ENCODE results near the gene SP7. TPM values are rescaled to one million over a fixed set of nuclear protein-coding genes. Genes with fewer than 3 reads are reported as not detected.

The SP7 gene
- total and polyA plus RNA-seq, 4 donors, result 0.33 TPM; not detected in 3

GRCh38 chr12:53279888-53280498, 56.2 kb downstream of the SP7 start:
- no peak for ATAC-seq (ENCODE audit: low FRiP score)
- Histone ChIP-seq H3K4me1 (ENCODE audit: control insufficient read depth in 1 of 2, insufficient read depth in 2 of 2, low read length in 2 of 2) (no peaks in the 10 kb centered on the region), H3K4me3 (ENCODE audit: low read length in 2 of 2) (no peak overlapping the region), H3K27ac (ENCODE audit: low read depth in 1 of 2, low read length in 2 of 2) (no peak overlapping the region), H3K27me3 (ENCODE audit: control insufficient read depth in 1 of 2, insufficient read depth in 2 of 2, low read length in 1 of 2) (no peaks in the 10 kb centered on the region), H3K36me3 (ENCODE audit: control insufficient read depth in 1 of 2, insufficient read depth in 2 of 2, low read length in 1 of 2) (no peaks in the 10 kb centered on the region), H3K9me3 (ENCODE audit: control insufficient read depth, low read length) (no peaks in the 10 kb centered on the region)
- intact Hi-C loops (cut with DNase I), result no loop called here
- 53 to 55% methylated on average over 9 of the region's 9 CpGs for WGBS, 2 donors
- no peak for DNase-seq

DNA sequence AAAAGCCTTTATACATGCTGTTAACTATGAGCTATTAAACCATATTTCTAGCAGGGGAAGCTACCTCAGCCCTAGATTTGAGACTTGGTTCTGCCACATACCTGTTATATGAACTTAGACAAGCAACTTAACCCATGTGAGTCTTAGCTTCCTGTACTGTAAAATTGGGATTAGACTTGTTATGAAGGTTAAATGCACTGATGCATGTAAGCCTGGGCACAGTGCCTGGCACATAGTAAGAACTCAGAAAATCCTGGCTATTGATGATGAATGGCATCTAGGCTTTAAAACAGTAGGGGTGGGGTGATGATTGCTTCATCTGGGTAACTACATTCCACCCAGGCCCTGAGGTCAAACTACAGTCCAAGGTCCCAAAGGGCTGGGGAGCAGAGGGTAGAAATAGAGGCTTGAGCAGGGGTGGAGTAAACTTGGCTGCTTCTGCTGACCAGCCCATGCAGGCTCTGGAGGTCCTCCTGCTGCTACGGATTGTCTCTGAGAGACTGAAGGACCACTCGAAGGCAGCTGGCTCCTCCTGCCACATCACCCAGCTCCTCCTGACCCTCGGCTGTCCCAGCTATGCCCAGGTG, 56.8 kb downstream of the SP7 start:
- H3K4me1 ChIP-seq (ENCODE audit: control insufficient read depth in 1 of 2, insufficient read depth in 2 of 2, low read length in 2 of 2), result no peaks in the 10 kb centered on the region
- 95% methylated on average over 3 of the region's 3 CpGs for WGBS, 2 donors
- H3K9me3 ChIP-seq (ENCODE audit: control insufficient read depth, low read length), result no peaks in the 10 kb centered on the region
- DNase-seq, result no peak
- no peak overlapping the region for H3K27ac ChIP-seq (ENCODE audit: low read depth in 1 of 2, low read length in 2 of 2)
- intact Hi-C loops (cut with DNase I), result no loop called here
- H3K36me3 ChIP-seq (ENCODE audit: control insufficient read depth in 1 of 2, insufficient read depth in 2 of 2, low read length in 1 of 2), result no peaks in the 10 kb centered on the region
- H3K4me3 ChIP-seq (ENCODE audit: low read length in 2 of 2), result no peak overlapping the region
- H3K27me3 ChIP-seq (ENCODE audit: control insufficient read depth in 1 of 2, insufficient read depth in 2 of 2, low read length in 1 of 2), result no peaks in the 10 kb centered on the region
- ATAC-seq (ENCODE audit: low FRiP score), result no peak

GRCh38 chr12:53277981-53278380, 58.2 kb downstream of the SP7 start:
- intact Hi-C loops (cut with DNase I), result no loop called here
- 90 to 93% methylated on average over 9 of the region's 9 CpGs for WGBS, 2 donors
- H3K9me3 ChIP-seq (ENCODE audit: control insufficient read depth, low read length), result no peaks in the 10 kb centered on the region
- H3K4me3 ChIP-seq (ENCODE audit: low read length in 2 of 2), result no peak overlapping the region
- no peaks in the 10 kb centered on the region for H3K36me3 ChIP-seq (ENCODE audit: control insufficient read depth in 1 of 2, insufficient read depth in 2 of 2, low read length in 1 of 2)
- H3K27me3 ChIP-seq (ENCODE audit: control insufficient read depth in 1 of 2, insufficient read depth in 2 of 2, low read length in 1 of 2), result no peaks in the 10 kb centered on the region
- H3K27ac ChIP-seq (ENCODE audit: low read depth in 1 of 2, low read length in 2 of 2), result no peak overlapping the region
- ATAC-seq (ENCODE audit: low FRiP score) (no peak), DNase-seq (no peak)
- no peaks in the 10 kb centered on the region for H3K4me1 ChIP-seq (ENCODE audit: control insufficient read depth in 1 of 2, insufficient read depth in 2 of 2, low read length in 2 of 2)

Other genes with a start within 250 kb of the SP7 start
- 100 to 1,000 TPM; 820 to 979 TPM for gene IGFBP6, start 238.7 kb downstream of the SP7 start, total RNA-seq
- 100 to 1,000 TPM; 507 to 837 TPM for gene IGFBP6, start 238.7 kb downstream of the SP7 start, polyA plus RNA-seq
- gene SOAT2, start 232.9 kb downstream of the SP7 start, total RNA-seq, result 1 to 10 TPM in 1 of 2 donors, under 1 TPM in 1; 0.63 to 1.2 TPM
- gene SOAT2, start 232.9 kb downstream of the SP7 start, polyA plus RNA-seq, result 1 to 10 TPM; 1.5 to 3.4 TPM
- gene ZNF740, start 155.6 kb downstream of the SP7 start, total RNA-seq, result 10 to 100 TPM; 34.0 to 46.3 TPM
- 10 to 100 TPM in 1 of 2 donors, 1 to 10 TPM in 1; 4.1 to 15.7 TPM for gene ZNF740, start 155.6 kb downstream of the SP7 start, polyA plus RNA-seq
- gene CSAD, start 155.4 kb downstream of the SP7 start, total RNA-seq, result 10 to 100 TPM; 52.7 to 74.4 TPM
- gene CSAD, start 155.4 kb downstream of the SP7 start, polyA plus RNA-seq, result 100 to 1,000 TPM in 1 of 2 donors, 1 to 10 TPM in 1; 5.0 to 118 TPM
- gene ITGB7, start 129.1 kb downstream of the SP7 start, total RNA-seq, result 1 to 10 TPM; 3.2 to 5.8 TPM
- gene ITGB7, start 129.1 kb downstream of the SP7 start, polyA plus RNA-seq, result 1 to 10 TPM; 1.4 to 4.9 TPM
- gene RARG, start 104.1 kb downstream of the SP7 start, total RNA-seq, result 10 to 100 TPM; 32.7 to 63.9 TPM
- 10 to 100 TPM; 14.5 to 35.6 TPM for gene RARG, start 104.1 kb downstream of the SP7 start, polyA plus RNA-seq
- 1 to 10 TPM in 1 of 2 donors, under 1 TPM in 1; 0.49 to 2.8 TPM for gene ESPL1, start 68.1 kb downstream of the SP7 start, total RNA-seq
- gene ESPL1, start 68.1 kb downstream of the SP7 start, polyA plus RNA-seq, result 1 to 10 TPM in 1 of 2 donors, under 1 TPM in 1; 0.38 to 2.5 TPM
- gene PFDN5, start 40.8 kb downstream of the SP7 start, total RNA-seq, result 100 to 1,000 TPM; 386 to 452 TPM
- 1,000 to 10,000 TPM; 1,642 to 3,916 TPM for gene PFDN5, start 40.8 kb downstream of the SP7 start, polyA plus RNA-seq
- gene MYG1, start 36.7 kb downstream of the SP7 start, total RNA-seq, result 10 to 100 TPM; 32.7 to 43.6 TPM
- 100 to 1,000 TPM in 1 of 2 donors, 10 to 100 TPM in 1; 38.6 to 112 TPM for gene MYG1, start 36.7 kb downstream of the SP7 start, polyA plus RNA-seq
- 10 to 100 TPM; 33.3 to 45.3 TPM for gene AAAS, start 14.7 kb downstream of the SP7 start, total RNA-seq
- 100 to 1,000 TPM in 1 of 2 donors, 10 to 100 TPM in 1; 15.3 to 109 TPM for gene AAAS, start 14.7 kb downstream of the SP7 start, polyA plus RNA-seq
- gene SP1, start 43.8 kb upstream of the SP7 start, total RNA-seq, result 10 to 100 TPM; 63.3 to 83.1 TPM
- gene SP1, start 43.8 kb upstream of the SP7 start, polyA plus RNA-seq, result 10 to 100 TPM in 1 of 2 donors, 1 to 10 TPM in 1; 7.4 to 17.3 TPM
- not detected for gene AMHR2, start 87.5 kb upstream of the SP7 start, total RNA-seq
- under 1 TPM in 1 of 2 donors, not detected in 1; 0.26 TPM for gene AMHR2, start 87.5 kb upstream of the SP7 start, polyA plus RNA-seq
- 100 to 1,000 TPM in 1 of 2 donors, 10 to 100 TPM in 1; 94.6 to 104 TPM for gene PRR13, start 105.4 kb upstream of the SP7 start, total RNA-seq
- 100 to 1,000 TPM; 107 to 224 TPM for gene PRR13, start 105.4 kb upstream of the SP7 start, polyA plus RNA-seq
- 100 to 1,000 TPM; 578 to 688 TPM for gene PCBP2, start 115.7 kb upstream of the SP7 start, total RNA-seq
- gene PCBP2, start 115.7 kb upstream of the SP7 start, polyA plus RNA-seq, result 100 to 1,000 TPM; 510 to 513 TPM
- gene MAP3K12, start 163.1 kb upstream of the SP7 start, total RNA-seq, result 10 to 100 TPM; 21.2 to 44.5 TPM
- gene MAP3K12, start 163.1 kb upstream of the SP7 start, polyA plus RNA-seq, result 10 to 100 TPM in 1 of 2 donors, 1 to 10 TPM in 1; 3.6 to 68.4 TPM
- 10 to 100 TPM; 11.5 to 22.5 TPM for gene TARBP2, start 164.9 kb upstream of the SP7 start, total RNA-seq
- 10 to 100 TPM in 1 of 2 donors, 1 to 10 TPM in 1; 8.8 to 36.3 TPM for gene TARBP2, start 164.9 kb upstream of the SP7 start, polyA plus RNA-seq
- gene NPFF, start 171.1 kb upstream of the SP7 start, total RNA-seq, result not detected
- gene NPFF, start 171.1 kb upstream of the SP7 start, polyA plus RNA-seq, result 10 to 100 TPM in 1 of 2 donors, 1 to 10 TPM in 1; 5.1 to 14.4 TPM

Data from aorta (tissue), 5 donors.